Measurements from ENCODE around the gene GLB1L.

DNA sequence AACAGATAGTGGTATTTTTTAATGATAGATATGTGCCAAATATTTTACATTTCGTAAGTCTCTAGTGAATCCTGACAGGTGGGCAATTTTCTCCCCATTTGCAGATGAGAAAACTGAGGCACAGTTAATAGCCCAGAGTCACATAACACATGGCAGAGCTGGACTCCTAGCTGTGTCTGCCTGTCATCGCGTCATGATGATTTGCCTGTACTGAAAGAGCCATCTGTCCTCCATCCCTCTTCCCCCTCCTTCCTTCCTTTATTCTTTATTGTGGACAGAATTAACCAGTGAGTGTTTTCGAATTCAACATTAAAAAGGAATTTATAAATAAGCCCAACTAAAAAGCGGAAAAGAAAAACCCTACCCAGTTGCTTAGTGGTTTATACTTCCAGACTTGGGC, 37.1 kb upstream of the GLB1L start:
- TF ChIP-seq YY1 (IDR thresholded peaks at IDR 0.05) (no peak), FOXA1 (IDR thresholded peaks at IDR 0.05) (no peak), NR2F2 (IDR thresholded peaks at IDR 0.05) (no peak), TAF1 (conservative IDR thresholded peaks at IDR 0.05) (no peak), JUND (IDR thresholded peaks at IDR 0.05) (no peak)
- TF ChIP-seq, protein P1, sequence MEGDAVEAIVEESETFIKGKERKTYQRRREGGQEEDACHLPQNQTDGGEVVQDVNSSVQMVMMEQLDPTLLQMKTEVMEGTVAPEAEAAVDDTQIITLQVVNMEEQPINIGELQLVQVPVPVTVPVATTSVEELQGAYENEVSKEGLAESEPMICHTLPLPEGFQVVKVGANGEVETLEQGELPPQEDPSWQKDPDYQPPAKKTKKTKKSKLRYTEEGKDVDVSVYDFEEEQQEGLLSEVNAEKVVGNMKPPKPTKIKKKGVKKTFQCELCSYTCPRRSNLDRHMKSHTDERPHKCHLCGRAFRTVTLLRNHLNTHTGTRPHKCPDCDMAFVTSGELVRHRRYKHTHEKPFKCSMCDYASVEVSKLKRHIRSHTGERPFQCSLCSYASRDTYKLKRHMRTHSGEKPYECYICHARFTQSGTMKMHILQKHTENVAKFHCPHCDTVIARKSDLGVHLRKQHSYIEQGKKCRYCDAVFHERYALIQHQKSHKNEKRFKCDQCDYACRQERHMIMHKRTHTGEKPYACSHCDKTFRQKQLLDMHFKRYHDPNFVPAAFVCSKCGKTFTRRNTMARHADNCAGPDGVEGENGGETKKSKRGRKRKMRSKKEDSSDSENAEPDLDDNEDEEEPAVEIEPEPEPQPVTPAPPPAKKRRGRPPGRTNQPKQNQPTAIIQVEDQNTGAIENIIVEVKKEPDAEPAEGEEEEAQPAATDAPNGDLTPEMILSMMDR (IDR thresholded peaks at IDR 0.05; ENCODE audit: low read depth, low read length, missing input control) = no peak
- TF ChIP-seq, protein P2, sequence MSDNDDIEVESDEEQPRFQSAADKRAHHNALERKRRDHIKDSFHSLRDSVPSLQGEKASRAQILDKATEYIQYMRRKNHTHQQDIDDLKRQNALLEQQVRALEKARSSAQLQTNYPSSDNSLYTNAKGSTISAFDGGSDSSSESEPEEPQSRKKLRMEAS (IDR thresholded peaks at IDR 0.05) = no peak
